T-helper 1 cell treated with Interleukin-12 subunit alpha and Interleukin-12 subunit beta and Interleukin-4 antibody, amounts not matched to agents 30 ng/mL and 1 ng/mL, for 36 hours (primary cell): Measurements from ENCODE around the gene DCAF8. TPM values are rescaled to one million over a fixed set of nuclear protein-coding genes. Genes with fewer than 3 reads are reported as not detected.

Experiments
- intact Hi-C: fragments of 100-400 bp; cut with micrococcal nuclease; formaldehyde crosslinking; loops from one replicate; pipeline ENCODE4 v1.15.1; 2024
- total RNA-seq: library from RNA; stranded (reverse); gene quantifications from 2 replicates; pipeline ENCODE4 v1.2.3, GENCODE V29; 2022

The DCAF8 gene
- total RNA-seq, 1 donor from 2014 or later, result 102 TPM

DNA sequence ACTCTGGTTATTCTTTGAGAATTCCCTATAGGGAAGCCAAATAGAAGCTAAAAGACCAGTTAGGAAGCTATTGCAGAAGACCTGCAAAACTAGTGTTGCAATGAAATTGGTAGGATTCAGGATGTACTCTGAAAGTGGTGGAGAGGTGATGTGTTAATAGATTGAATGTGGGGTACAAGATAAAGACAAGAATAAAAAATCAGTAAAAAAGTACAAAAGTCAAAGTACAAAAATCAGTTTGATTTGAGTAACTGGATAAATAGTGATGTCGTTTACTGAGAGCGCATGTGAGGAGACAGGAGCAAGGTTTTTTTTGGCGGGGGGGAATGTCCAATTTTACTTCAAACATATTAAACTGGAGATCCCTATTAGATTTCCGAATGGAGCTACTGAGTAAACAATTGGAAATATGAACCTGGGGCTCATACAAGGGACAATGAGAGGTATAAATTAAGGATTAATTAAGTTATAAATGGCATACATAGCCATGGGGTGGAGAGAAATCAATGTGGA, 2.5 kb upstream of the DCAF8 start:
- intact Hi-C loops, result loop anchor here (5.0 kb wide), 9 partner anchors 257 to 1502 kb away; partner anchors contain the start of genes AIM2, ATF6, CD48 and DUSP23

DNA sequence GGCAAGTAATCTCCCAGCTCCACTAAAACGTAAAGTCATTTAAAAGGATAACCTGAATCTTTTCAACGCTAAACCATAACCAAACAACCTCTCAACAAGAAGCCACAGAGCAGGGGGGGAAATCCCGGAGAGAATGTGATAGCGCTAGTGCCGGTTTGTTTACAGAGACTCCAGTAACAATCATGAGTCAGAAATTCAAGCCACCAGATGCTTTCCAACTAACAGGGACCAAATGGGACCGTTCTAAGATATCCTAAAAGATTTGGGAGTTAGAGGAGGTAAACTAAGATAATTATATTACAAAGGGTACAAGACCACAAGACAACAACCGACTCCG, 825 bp downstream of the DCAF8 start:
- intact Hi-C loops, result loop anchor here (1.0 to 5.0 kb wide), 13 partner anchors 9 to 1506 kb away; partner anchors contain the start of genes AIM2, ATF6, CD48 and DUSP23

DNA sequence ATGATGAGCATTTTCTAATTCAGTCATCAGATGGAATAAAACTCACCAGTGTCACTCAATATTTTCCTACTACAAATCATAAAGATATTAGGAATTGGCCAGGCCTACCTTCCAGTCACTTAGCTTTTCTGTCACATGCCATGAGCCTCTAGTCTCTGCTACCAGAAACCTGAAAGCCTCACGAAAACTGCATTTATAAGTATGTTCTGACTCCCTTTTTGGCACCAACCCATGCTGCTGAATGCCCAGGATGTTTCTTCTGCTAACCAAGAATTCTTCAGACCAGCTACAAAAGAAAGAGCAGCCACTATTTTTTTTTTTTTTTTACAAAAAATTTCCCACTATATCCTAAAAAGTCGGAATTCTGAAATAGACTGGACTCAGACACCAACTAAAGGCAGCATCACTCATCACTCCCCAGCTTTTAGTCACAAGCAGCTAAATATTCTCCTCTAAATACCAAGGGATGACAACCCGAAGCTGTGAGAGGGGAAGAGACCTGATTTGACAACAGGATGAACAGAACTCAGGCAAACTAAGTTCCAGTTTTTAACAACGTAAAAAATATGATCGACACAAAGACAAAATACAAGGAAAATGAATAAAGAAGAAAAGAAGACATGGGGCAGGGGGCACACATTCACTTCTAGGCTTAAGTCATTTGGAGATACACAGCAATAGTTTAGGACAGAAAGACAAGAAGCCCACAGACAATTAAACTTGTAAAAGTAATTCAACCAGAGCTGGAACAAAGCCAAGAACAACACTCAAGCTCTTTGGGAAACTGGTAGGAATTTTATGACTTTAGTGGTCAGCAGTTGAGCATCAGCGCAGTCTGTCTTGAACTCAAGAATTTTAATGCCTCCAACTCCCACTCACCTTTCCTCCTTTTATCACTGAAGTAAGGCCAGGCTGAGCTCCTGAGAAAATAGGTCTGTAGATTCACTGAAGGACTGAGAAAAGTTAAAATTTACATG, 1.7 kb downstream of the DCAF8 start:
- intact Hi-C loops, result loop anchor here (1.0 to 5.0 kb wide), 13 partner anchors 8 to 1507 kb away; partner anchors contain the start of genes AIM2, ATF6, CD48 and DUSP23

DNA sequence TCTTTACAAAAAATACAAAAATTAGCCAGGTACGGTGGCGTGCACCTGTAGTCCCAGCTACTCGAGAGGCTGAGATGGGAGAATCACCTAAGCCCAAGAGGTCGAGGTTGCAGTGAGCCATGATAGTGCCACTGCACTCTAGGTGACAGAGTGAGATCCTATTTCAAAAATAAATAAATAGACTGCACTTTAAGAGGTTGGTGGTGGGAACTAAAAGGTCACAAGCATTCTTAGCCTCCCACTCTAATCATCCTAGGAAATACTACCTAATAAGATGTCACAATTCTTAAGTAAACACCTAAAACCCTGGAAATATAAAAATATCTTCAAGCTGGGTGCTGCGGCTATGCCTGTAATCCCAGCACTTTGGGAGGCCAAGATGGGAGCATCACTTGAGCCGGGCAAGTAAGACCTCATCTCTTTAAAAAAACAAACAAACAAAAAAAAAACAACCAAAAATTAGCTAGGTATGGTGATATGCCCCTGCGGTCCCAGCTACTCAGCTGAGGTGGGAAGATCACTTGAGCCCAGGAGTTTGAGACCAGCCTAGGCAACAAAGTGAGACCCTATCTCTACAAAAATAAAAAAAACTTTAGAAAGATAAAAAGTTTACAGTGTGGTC, 4.1 kb downstream of the DCAF8 start:
- intact Hi-C loops, result no loop called here

DNA sequence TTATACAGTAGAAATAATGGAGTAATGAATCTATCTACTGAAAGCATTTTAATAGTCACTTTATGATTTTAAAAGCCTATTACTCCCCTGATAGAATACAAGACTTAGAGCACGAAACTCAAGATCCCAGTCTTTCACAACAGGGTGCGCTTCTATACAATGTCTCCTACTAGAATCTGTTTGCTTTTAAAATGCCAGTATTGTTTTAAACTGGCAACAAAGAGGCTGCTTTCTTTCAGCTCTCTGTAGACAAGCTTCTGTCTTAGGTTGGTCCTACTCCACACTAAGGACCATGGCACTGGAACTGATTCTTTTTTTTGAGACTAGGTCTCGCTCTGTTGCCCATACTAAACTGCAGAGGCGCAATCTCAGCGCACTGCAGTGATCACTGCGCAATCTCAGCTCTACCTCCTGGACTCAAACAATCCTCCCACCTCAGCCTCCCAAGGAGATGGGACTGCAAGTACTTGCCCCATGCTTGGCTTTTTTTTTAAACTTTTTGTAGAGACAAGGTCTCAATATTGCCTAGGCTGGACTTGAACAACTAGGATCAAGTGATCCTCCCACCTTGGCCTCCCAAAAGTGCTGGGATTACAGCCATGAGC, 4.8 kb downstream of the DCAF8 start:
- intact Hi-C loops, result no loop called here

DNA sequence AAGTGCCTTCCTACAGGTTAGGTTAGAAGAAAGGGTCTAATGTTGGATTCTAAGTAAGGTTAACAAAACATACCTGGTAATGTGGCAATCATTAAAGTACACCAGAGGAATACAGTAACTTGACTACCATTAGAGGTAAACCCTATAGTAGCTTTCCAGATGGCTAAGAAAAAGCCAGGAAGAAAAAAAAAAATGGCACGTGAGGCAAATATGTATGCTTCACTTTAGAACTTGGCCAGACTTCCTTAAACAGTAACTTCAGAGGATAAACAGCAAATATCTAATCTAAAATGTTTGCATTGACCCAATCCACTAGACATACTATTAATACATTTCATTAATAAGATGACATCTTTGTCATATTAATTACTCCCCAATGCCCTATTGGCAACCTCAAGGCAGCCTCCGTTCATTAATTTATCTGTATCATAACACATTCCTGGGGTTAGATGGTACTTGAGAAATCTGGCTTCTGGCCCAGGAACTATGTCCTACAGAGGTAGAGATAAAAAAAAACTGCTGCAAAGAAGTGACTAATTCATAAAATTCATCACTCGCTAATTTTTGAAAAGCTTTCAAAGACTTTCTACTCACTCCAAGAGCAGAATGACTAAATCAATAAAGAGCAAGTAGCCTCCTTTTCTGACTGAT, 5.8 kb downstream of the DCAF8 start:
- intact Hi-C loops, result no loop called here

DNA sequence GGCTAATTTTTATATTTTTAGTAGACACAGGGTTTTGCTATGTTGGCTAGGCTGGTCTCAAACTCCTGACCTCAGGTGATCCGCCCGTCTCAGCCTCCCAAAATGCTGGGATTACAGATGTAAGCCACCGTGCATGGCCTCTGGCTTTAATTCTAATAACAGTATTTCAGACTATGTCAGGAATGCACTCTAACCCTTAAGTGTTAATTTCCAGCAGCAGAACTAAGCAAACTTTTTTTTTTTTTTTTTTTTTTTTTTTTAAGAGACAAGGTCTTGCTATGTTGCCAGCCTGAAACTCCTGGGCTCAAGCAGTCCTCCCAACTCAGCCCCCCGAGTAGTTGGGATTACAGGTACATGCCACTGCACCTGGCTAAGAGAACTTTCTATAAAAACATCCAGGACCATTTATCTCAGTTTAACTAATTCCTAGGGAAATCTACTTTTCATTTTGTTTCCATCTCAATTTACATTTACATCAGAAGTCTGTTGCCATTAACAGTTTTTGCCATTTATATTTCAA, 6.5 kb downstream of the DCAF8 start:
- intact Hi-C loops, result no loop called here

DNA sequence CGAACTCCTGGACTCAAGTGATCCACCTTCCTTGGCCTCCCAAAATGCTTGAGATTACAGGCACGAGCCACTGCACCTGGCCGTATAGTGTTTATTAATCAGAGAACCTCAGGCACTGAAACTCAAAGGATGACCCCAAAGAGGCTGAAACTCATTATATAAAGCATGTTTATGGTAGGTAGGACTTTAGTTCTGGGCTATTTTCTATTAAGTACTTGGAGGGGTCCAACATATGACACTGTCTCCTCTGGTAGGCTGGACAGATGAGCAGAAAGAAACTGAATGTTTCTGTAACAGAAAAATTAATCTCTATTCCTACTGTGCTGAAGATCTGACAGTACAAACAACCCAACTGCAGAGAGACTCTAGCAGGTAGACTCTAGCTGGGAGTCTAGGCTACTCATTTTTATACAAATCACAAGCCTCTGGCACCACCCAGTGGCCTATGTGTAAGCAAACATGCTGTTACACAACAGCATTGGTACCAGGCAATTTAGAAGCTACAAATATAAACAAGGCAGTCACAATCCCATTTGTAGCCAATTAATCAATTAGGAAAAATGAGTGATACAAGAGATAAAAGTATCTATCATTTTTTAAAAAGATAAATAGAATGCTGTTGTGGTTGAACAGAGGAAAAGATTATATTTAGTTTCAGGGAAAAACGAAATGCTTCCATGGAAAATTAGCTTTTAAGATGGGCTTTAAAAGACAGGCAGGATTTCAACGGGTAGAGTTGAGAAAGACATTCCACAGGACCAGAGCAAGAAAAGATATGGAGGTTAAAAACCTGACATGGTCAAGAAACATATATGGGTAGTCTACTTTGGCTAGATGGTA, 10.4 kb downstream of the DCAF8 start:
- intact Hi-C loops, result loop anchor here (1.0 to 5.0 kb wide), 10 partner anchors 9 to 221 kb away; partner anchors contain the start of genes PEA15 and PIGM

DNA sequence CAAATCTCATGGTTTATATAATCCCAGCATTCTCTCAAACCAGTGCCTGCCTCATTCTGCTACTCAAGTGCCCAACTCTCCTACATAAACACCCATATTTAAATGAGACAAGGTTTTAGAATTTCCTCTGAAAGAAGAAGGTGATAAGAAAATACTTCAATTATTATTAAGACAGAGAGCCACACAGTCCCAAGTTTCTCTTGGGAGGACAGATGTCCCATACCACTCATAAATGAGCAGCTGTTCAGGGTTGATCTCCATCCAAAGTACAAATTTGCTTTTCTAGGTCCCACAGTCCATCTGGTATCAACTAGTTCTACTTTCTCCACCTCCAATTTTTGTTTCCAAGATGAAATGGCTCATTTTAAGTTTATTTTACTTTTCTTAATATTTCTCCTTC, 11.3 kb downstream of the DCAF8 start:
- intact Hi-C loops, result loop anchor here (5.0 kb wide), 1 partner anchor 204 kb away; no protein-coding TSS in a partner anchor

DNA sequence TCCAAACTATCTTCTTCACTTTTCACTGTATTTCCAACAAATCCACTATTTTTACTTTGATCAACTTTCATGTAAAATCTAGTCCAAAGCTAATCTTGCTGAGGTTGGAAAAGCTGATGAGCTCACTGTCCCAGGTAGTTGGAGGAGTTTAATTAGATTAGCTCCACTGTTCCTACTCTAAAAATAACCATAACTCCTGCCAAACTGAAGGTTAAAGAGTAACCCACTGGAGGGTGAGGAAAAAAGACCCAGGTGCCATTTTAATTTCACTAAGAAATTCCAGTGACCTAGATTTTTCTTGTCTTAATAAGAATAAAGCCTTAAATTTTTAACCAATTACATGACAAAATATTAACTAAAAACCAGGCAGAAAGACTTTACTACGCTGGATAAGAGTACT, 15.3 kb downstream of the DCAF8 start:
- intact Hi-C loops, result no loop called here

DNA sequence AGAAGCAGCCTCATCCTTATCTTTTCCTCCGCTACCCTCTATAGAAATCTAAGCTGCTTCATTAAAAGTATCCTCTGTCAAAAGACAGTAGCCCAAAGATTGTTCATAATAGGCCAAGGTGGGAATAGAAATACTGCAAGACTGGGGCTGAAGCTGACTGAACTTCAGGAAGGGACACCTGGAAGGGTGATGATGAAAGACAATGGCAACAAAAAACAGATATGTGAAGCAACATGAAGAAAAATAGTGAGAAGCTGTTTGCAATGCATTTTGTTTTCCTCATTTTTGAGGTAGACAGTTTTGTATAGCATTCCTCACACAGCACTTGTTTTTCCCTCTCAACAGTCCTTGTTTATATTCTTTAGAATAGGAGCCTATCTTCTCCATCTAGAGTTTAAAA, 16.9 kb downstream of the DCAF8 start:
- intact Hi-C loops, result no loop called here

DNA sequence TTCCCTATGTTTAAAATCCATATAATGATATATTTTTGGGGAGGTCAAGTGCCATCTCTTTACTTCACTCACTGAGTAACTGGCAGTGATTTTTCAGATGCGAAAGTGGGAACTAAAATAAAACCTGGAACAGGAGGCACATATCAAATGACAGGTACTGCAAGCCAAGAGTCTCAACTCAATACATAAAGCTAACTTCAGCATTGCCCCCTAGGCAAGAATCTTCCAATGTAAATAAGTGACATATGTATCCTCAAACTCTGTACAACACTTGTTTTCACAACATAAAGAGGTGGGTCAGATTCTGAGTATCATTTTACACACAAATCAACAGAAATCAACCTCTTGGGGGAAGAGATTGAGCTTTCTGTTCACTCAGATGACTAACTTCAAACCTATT, 18.1 kb downstream of the DCAF8 start:
- intact Hi-C loops, result no loop called here

DNA sequence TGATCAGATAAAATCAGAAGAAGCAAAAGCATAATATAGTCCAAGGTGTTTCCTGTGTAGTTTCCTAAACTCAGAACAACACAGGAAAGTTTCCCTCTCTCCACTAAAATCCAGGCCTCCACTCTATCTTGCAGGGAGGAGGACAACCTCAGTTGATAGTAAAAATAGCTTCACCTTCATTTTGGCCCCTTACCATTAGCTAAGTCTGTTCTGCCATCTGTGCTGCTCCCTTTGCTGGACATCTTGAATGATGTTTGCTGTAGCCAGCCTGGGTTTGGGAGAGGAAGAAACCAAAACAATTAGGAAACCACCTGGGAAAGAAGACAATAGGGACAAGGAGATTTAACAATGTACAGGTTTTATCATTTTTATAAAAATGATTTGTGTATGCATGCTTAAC, 18.6 kb downstream of the DCAF8 start:
- intact Hi-C loops, result no loop called here

DNA sequence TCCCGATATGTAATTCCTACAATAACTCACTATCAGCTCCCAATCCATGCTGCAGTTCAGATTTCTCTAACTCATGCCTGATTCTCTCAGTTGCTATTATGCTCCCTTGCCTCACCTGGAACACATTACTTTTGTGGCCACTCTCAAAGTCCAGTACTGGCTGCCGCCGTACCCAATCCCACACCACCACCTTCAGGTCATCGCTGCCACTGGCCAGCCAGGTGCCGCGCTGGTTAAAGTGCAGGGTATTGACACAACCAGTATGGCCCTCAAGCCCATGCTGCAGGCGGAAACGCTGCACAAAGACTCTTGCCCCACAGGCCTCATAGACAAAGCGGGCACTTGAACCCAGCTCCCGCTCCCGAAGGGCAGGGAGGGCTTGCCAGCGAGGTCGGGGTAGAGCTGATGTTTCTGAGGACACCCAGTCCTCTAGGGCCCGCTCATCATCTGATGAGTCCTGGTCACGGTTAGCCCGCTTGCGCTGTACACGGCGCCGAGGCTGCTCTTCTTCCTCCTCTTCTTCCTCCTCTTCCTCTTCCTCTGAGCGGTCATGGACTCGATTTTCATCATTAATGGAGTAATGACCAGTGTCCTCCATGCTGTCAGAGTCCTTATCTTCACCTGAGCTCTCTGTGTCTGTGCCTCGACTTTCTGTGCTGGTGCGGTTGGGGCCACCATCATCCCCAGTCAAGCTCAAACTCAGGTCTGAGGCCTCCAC, 22.6 kb downstream of the DCAF8 start:
- intact Hi-C loops, result no loop called here

DNA sequence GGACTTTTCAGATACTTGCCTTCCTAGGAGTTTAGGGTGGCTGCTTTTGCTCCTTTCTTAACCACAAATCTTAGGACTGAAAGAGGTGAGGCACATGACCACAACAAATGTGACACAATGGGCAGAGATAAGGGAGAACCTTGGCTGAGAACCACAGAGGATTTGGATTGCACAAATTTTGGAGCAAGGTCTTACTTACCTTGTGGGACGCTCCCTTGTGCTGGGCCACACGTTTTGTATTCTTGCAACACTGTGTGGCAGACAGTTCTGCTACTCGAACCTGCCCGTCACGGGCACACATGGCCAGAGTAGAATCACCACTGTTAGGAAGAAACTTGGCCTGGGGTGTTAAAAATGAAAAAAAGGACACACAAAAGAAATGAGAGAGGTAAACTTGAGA, 23.9 kb downstream of the DCAF8 start:
- intact Hi-C loops, result no loop called here

DNA sequence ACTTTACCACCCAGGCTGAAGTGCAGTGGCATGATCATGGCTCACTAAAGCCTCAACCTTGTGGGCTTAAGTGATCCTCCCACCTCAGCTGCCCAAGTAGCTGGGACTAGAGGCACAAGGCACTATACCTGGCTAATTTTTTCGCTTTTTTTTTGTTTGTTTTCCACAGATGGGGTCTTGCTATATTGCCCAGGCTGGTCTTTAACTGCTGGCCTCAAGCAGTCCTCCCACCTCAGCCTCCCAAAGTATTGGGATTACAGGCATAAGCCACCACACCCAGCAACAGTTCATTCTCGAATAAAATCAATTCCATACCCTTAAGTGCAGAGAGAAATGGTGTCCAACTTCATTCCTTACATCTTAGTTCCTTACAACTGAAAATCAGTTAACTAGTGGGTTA, 24.8 kb downstream of the DCAF8 start:
- intact Hi-C loops, result no loop called here

DNA sequence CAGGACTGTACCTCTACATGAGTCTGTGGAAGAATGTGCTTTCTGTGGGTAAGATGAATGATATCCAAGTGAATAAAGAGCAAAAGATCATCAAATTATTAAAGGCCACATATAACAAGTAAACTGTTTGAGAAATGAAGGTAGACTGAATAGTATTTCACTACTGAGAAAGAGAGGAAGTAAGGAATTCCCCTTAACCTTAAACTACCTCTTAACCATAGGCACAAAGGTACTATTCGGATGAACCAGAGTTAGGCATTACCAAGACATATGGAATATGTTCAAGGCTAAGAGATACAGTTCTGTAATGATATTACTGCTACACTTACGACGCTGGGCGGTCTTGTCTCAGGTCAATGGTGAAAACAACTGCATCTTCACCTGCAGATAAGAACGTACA, 25.5 kb downstream of the DCAF8 start:
- intact Hi-C loops, result no loop called here

DNA sequence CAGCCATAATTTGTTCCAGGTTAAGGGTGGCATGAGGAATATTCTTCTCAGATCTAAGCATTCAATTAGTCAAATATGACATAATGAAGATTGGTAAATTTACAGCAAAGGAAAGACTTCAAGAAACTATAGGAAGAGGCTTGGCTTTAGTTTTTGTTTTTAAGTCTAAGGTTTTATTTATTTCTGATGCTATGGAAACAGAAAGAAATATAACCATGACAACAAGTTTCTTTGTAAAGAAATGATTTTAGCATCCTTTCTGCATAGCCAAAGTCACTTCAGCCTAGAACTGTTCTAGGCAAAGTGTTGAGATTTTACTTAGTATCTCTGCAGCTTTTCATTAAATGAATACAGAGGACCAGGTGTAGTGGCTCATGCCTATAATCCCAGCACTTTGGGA, 29.4 kb downstream of the DCAF8 start:
- intact Hi-C loops, result no loop called here

DNA sequence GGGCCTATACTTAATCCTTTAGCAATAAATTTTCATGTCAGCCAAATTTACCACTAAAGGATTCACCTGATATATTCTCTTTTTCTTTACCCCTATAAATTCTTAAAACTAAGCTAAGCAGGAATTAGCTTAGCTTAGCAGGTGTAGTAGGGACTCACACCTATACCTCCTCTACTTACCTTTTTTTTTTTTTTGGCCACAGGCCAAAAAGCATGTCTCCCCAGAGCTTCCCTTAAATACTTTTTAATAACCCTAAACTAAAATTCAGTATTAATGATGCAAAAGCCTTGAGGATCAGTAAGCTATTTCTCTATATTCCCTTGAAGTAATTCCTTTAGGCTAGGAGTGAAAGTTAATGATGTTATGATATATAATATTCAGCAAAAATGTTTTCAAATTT, 33.9 kb downstream of the DCAF8 start:
- intact Hi-C loops, result no loop called here
